Right lobe of liver (tissue), 4 donors: ENCODE measurements around the gene BCO1.

Source experiments
- POLR2A ChIP-seq: fragments of 450-650 bp; IDR thresholded peaks from one replicate; pipeline ENCODE4 v1.6.1; 2017; ENCODE audit warnings: antibody characterized with exemption, mild to moderate bottlenecking
- TF ChIP-seq, protein P1 (sequence below), 4 donors: fragments of 200-600 bp in 3 of 4; fragments of 450-650 bp in 1 of 4; IDR thresholded peaks; one replicate each; pipeline versions ENCODE4 v1.5.1 to v1.8.0; 2016 to 2022; ENCODE audit warnings: antibody characterized with exemption in 4 of 4, mild to moderate bottlenecking in 2 of 4
- donor health status: DM: no; HTN: no; CAD: no.
- donor health status: DM: no; HTN: no; CAD: no.
- donor health status: DM: no; HTN: yes; CAD: no.

DNA sequence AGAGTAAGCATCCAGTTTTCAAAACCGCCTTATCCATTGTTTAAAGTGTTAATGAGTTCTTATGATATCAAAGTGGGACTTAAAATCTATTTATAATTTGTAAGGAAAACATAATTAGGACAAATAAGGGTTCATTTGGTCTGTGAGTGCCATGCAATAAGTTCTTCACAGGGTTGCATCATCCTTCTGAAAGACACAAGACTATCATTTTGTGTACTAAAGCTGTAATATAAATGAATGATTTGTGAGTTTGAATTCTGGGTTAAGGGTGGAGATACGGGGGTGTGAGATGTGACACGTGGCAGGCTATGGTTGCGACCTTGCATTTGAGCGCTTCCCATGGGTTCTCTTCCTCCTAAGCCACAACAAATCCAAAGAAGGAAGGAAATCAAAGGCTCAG is 83.0 kb downstream of the BCO1 start:
- TF ChIP-seq, protein P1, sequence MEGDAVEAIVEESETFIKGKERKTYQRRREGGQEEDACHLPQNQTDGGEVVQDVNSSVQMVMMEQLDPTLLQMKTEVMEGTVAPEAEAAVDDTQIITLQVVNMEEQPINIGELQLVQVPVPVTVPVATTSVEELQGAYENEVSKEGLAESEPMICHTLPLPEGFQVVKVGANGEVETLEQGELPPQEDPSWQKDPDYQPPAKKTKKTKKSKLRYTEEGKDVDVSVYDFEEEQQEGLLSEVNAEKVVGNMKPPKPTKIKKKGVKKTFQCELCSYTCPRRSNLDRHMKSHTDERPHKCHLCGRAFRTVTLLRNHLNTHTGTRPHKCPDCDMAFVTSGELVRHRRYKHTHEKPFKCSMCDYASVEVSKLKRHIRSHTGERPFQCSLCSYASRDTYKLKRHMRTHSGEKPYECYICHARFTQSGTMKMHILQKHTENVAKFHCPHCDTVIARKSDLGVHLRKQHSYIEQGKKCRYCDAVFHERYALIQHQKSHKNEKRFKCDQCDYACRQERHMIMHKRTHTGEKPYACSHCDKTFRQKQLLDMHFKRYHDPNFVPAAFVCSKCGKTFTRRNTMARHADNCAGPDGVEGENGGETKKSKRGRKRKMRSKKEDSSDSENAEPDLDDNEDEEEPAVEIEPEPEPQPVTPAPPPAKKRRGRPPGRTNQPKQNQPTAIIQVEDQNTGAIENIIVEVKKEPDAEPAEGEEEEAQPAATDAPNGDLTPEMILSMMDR (IDR thresholded peaks at IDR 0.05): no peak
- no peak for TF ChIP-seq POLR2A
